Measurements from ENCODE around the gene ICAM5.
A peak's percentile ranks its signal among the peaks of the same experiment; 100 is the strongest.

Gene ICAM5

DNA sequence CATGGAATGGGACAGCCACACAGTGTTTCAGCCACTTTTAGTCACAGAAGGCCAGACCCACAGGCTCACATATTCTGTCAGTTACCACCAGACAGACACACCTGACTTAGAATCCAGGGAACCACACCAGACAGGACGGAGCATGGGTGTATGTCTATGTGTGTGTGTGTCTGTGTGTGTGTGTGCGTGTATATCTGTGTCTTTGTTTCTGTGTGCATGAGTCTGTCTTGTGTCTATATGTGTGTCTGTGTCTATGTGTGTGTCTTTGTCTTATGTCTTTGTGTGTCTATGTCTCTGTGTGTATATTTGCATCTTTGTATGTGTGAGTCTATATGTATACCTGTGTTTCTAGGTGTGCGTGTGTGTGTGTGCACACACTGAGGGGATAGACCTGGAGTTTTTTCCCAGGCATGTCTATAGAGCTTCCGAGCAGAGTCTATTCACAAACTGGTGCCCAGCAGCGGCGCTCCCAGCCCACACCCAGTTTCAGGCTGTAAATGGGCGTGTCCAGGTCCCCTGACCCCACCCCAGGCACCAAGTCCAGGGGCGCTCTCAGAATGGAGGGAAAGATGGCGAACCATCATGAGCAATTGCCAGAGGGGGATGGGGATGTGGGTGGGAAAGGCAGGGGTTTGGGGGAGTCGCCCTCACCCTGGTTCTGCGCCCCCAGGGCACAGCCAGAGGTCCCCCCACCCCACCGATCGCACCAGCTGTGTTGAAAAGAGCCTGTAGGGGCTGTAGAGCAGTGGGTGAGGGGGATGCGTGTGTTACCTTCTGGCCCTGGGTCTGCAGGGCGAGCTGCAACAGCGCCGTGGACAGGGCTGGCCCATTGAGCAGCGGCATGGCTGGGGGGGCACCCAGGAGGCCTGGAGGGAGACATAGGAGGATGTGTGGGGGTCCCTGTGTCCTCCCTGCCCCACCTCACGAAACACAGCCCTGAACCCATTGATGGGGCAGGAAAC lies 32.4 kb downstream of the ICAM5 start:
- no peak overlapping the region for H3K4me3 ChIP-seq (ENCODE audit: low read length)
- no peak for DNase-seq (ENCODE audit: low read depth)
- TF ChIP-seq, protein P1, sequence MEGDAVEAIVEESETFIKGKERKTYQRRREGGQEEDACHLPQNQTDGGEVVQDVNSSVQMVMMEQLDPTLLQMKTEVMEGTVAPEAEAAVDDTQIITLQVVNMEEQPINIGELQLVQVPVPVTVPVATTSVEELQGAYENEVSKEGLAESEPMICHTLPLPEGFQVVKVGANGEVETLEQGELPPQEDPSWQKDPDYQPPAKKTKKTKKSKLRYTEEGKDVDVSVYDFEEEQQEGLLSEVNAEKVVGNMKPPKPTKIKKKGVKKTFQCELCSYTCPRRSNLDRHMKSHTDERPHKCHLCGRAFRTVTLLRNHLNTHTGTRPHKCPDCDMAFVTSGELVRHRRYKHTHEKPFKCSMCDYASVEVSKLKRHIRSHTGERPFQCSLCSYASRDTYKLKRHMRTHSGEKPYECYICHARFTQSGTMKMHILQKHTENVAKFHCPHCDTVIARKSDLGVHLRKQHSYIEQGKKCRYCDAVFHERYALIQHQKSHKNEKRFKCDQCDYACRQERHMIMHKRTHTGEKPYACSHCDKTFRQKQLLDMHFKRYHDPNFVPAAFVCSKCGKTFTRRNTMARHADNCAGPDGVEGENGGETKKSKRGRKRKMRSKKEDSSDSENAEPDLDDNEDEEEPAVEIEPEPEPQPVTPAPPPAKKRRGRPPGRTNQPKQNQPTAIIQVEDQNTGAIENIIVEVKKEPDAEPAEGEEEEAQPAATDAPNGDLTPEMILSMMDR (conservative IDR thresholded peaks at IDR 0.05; ENCODE audit: low read depth, low read length) = no peak

- DNase-seq (ENCODE audit: low read depth) = no peak
- TF ChIP-seq, protein P1 (conservative IDR thresholded peaks at IDR 0.05; ENCODE audit: low read depth, low read length) = no peak
- no peak overlapping the region for H3K4me3 ChIP-seq (ENCODE audit: low read length)
These were observed 36.0 kb downstream of the ICAM5 start for GRCh38 chr19:10325732-10326131.

DNA sequence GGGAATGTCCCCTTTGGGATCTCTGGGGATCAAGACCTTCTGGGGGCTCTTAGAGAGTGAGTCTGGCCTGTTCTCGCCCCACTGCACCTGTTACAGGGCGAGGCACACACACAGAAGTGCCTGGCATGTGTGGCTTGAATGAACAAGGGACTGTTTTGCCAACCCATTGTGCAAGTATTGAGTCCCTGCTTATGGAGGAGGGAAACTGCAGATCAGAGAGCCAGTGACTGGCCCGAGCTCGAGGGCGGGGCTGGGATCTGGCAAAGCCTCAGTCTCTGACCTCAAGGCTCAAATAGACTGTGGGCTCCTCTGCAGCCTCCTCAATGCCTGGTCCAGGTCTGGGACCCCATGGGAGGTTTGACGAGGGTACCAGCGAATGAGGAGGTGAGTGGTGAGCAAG lies 38.0 kb downstream of the ICAM5 start:
- H3K4me3 ChIP-seq (ENCODE audit: low read length) = no peak overlapping the region
- no peak for DNase-seq (ENCODE audit: low read depth)
- TF ChIP-seq, protein P1 (conservative IDR thresholded peaks at IDR 0.05; ENCODE audit: low read depth, low read length) = no peak

DNA sequence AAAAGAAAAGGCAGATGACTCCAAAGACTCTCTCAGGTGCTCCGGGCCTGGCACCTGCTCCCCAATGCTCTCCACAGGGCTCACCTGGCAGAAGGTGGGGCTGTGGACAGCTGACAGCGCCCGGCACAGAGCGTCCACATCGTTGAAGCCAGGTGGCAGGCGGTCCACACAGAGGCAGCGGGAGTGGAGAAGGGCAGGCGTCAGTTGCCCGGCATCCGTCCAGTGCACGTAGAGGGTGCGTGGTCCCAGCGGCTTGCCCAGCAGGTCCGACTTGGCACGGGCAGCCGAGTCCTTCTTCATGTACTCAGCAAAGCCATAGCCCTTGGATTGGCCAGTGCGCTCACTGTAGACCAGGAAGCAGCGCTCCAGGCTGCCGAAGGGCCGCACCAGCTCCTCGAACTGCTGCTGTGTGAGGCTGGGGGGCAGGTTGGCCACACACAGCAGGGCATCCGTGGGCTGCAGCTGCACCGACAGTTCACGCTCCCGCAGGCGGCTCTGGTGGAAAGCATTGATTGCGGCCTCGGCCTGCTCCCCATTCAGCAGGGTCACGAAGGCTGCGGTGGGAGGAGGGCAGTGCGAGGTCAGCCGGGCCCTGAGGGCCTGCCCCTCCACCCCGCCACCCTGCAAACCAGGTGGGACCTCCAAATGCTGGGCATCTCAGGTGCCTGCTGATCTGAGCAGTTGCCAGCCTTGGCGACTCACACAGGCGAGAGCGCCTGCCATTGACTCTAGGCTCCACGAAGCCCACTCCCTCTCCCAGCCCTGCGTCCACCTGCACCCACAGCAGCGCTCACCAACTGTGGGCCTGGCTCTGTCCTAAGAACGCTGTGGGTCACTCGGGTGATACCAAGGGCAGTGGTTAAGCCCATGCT lies 39.0 kb downstream of the ICAM5 start:
- H3K4me3 ChIP-seq (ENCODE audit: low read length) = no peak overlapping the region
- TF ChIP-seq, protein P1 (conservative IDR thresholded peaks at IDR 0.05; ENCODE audit: low read depth, low read length) = no peak
- DNase-seq (ENCODE audit: low read depth) = no peak

- TF ChIP-seq, protein P1 (conservative IDR thresholded peaks at IDR 0.05; ENCODE audit: low read depth, low read length) = no peak
- no peak overlapping the region for H3K4me3 ChIP-seq (ENCODE audit: low read length)
These were observed 39.8 kb downstream of the ICAM5 start for GRCh38 chr19:10329555-10329954.

GRCh38 chr19:10332158-10332964 lies 42.6 kb downstream of the ICAM5 start:
- peak overlapping the region; percentile 89 for H3K4me3 ChIP-seq (ENCODE audit: low read length)
- no peak for DNase-seq (ENCODE audit: low read depth)
- TF ChIP-seq, protein P1 (conservative IDR thresholded peaks at IDR 0.05; ENCODE audit: low read depth, low read length) = peak; percentile 7

More at GRCh38 chr19:10329555-10329954, 39.8 kb downstream of the ICAM5 start:
- no peak for DNase-seq (ENCODE audit: low read depth)

All from retinal pigment epithelial cell (primary cell).